ENCODE data around the gene SLC9A8. TPM values are rescaled to one million over a fixed set of nuclear protein-coding genes. Genes with fewer than 3 reads are reported as not detected.

Gene SLC9A8
- total and polyA plus RNA-seq, 2 of the 8 experiments (the other 6 are each of a cell fraction or from before 2014, with no cell fraction given) = 3.2 to 6.2 TPM

GRCh38 chr20:49887251-49888211 lies 74.9 kb downstream of the SLC9A8 start:
- no peak for FAIRE-seq
- no peak overlapping the region for H3K23ac ChIP-seq (ENCODE audit: insufficient read length)
- no peak overlapping the region; the same call in 1 of the 2 replicates for H2BK5ac ChIP-seq (ENCODE audit: low read depth, low read length)
- H3K9ac ChIP-seq (replicated peaks in 1 of 4; ENCODE audit: extremely low read depth in 1 of 4, low read depth in 3 of 4, low read length in 3 of 4) = no peak overlapping the region; a peak in 1 of 7 replicates
- ChIA-PET CTCF (ENCODE audit: partially characterized antibody) (interaction anchor here (0.6 to 12.8 kb wide), 39 partner anchors 10 to 350 kb away, joined by 3 to 199 read pairs (median 4); no protein-coding TSS in a partner anchor), POLR2A (ENCODE audit: partially characterized antibody) (interaction anchor here (0.8 to 1.6 kb wide), 7 partner anchors 9 to 319 kb away, joined by 3 to 6 read pairs (median 4); partner anchors contain the start of gene B4GALT5)
- H4K8ac ChIP-seq (ENCODE audit: extremely low read depth, insufficient read depth, low read length) = no peak overlapping the region; the same call in 1 of the 2 replicates
- no peak overlapping the region for H2AFZ ChIP-seq (ENCODE audit: low read length)
- H4K5ac ChIP-seq (ENCODE audit: insufficient read length, low read depth, low read length) = no peak overlapping the region
- no peaks in the 10 kb centered on the region for H3K27me3 ChIP-seq (replicated peaks in 1 of 4; ENCODE audit: control insufficient read depth in 3 of 4, extremely low read depth in 1 of 4, insufficient read depth in 3 of 4, low read length in 3 of 4)
- H2BK20ac ChIP-seq (ENCODE audit: low read length) = no peak overlapping the region
- H3K27ac ChIP-seq (ENCODE audit: low read depth, low read length) = no peak overlapping the region
- 89% methylated on average over 31 of the region's 32 CpGs; no CpG with 5 or more reads in 1 of the 2 experiments for WGBS, 2 experiments (ENCODE audit: extremely low coverage in 1 of 2, insufficient coverage in 1 of 2, insufficient read length in 1 of 2, insufficient replicate concordance in 2 of 2, low coverage in 1 of 2, low lambda C conversion rate in 2 of 2, missing lambda C conversion rate in 1 of 2)
- no peaks in the 10 kb centered on the region for H3K9me3 ChIP-seq (ENCODE audit: insufficient read depth in 2 of 2, low read depth in 1 of 2, low read length in 1 of 2)
- peaks cover 1% of the 10 kb centered on the region; the same call in 1 of the 2 replicates for H3K23me2 ChIP-seq (ENCODE audit: low read depth, low read length)
- H4K91ac ChIP-seq (replicated peaks; ENCODE audit: insufficient read length, low read length) = no peak overlapping the region
- H3K56ac ChIP-seq (replicated peaks; ENCODE audit: insufficient read length, low read depth, low read length) = no peak overlapping the region
- H2BK12ac ChIP-seq (ENCODE audit: low read depth, low read length) = no peak overlapping the region
- no peak for TF ChIP-seq SP1 (IDR thresholded peaks at IDR 0.05; ENCODE audit: low read depth, low read length)
- no peak for TF ChIP-seq SIX5 (IDR thresholded peaks at IDR 0.05; ENCODE audit: low read depth, low read length)
- no peak for TF ChIP-seq E2F6 (IDR thresholded peaks at IDR 0.05)
- no peak for TF ChIP-seq JUN (IDR thresholded peaks at IDR 0.05; ENCODE audit: low read depth, low read length)
- no peak for TF ChIP-seq KDM1A (IDR thresholded peaks at IDR 0.05; ENCODE audit: borderline replicate concordance, low read length)
- TF ChIP-seq BRCA1 (IDR thresholded peaks at IDR 0.05; ENCODE audit: low read depth, low read length) = no peak
- TF ChIP-seq CHD2 (IDR thresholded peaks at IDR 0.05; ENCODE audit: low read length) = no peak
- H2AK5ac ChIP-seq (ENCODE audit: low read depth, low read length) = no peak overlapping the region
- H4K20me1 ChIP-seq (replicated peaks in 1 of 2; ENCODE audit: control insufficient read depth in 1 of 2, insufficient read depth in 2 of 2, low read length in 2 of 2) = peaks cover 2 to 7% of the 10 kb centered on the region in 2 experiments
- no peak overlapping the region for H3K4me2 ChIP-seq (ENCODE audit: insufficient read depth in 1 of 2, low read depth in 2 of 2, low read length in 2 of 2)
- H3K4me1 ChIP-seq (replicated peaks in 1 of 4; ENCODE audit: control insufficient read depth in 3 of 4, insufficient read depth in 4 of 4, low read length in 3 of 4) = peaks cover 0 to 19% (median 11%) of the 10 kb centered on the region in 4 experiments; a peak in 5 of 7 replicates
- H3K18ac ChIP-seq (ENCODE audit: extremely low read depth, low read length) = no peak overlapping the region; the same call in 1 of the 2 replicates
- H3K79me1 ChIP-seq (ENCODE audit: low read depth, low read length) = no peaks in the 10 kb centered on the region
- no peak overlapping the region for H3K4ac ChIP-seq (replicated peaks; ENCODE audit: insufficient read length, low read depth, low read length)
- no peaks in the 10 kb centered on the region for H3K79me2 ChIP-seq (ENCODE audit: control insufficient read depth in 1 of 2, insufficient read depth in 2 of 2, low read length in 2 of 2)
- no peak overlapping the region for H2BK120ac ChIP-seq (replicated peaks; ENCODE audit: low read depth, low read length)
- no peak overlapping the region for H3K14ac ChIP-seq (ENCODE audit: insufficient read length)
- H2BK15ac ChIP-seq (ENCODE audit: low read length) = no peak overlapping the region
- DNase-seq (ENCODE audit: low read depth in 1 of 2, low spot score in 2 of 2) = no peak
- H3K36me3 ChIP-seq (ENCODE audit: control insufficient read depth in 2 of 4, insufficient read depth in 4 of 4, low read length in 3 of 4) = peaks cover 0 to 12% (median 0%) of the 10 kb centered on the region in 4 experiments; a peak in 2 of 8 replicates
- no peak overlapping the region for H3K4me3 ChIP-seq (ENCODE audit: extremely low read depth in 1 of 4, insufficient read depth in 2 of 4, low read depth in 3 of 4, low read length in 4 of 4)

All from H1 (cell line).